Gastrocnemius medialis (tissue), 4 donors: Measurements from ENCODE around the gene ACTA2.

Experiments
- POLR2A ChIP-seq, 2 donors: fragments of 450-650 bp; IDR thresholded peaks; one replicate each; pipeline ENCODE4 v1.6.1; 2017; ENCODE audit warnings: antibody characterized with exemption in 2 of 2, mild to moderate bottlenecking in 2 of 2, moderate library complexity in 2 of 2
- TF ChIP-seq, protein P1 (sequence below), 5 experiments: fragments of 450-650 bp in 3 of 5; fragments of 200-600 bp in 2 of 5; sonication (generic) in 2 of 5; IDR thresholded peaks in 4 of 5; conservative IDR thresholded peaks in 1 of 5; 1 replicate in 4 of 5; 2 replicates in 1 of 5; pipeline ENCODE4 v1.5.1; 2016 to 2019; ENCODE audit warnings: antibody characterized with exemption in 5 of 5, mild to moderate bottlenecking in 3 of 5, moderate library complexity in 3 of 5

DNA sequence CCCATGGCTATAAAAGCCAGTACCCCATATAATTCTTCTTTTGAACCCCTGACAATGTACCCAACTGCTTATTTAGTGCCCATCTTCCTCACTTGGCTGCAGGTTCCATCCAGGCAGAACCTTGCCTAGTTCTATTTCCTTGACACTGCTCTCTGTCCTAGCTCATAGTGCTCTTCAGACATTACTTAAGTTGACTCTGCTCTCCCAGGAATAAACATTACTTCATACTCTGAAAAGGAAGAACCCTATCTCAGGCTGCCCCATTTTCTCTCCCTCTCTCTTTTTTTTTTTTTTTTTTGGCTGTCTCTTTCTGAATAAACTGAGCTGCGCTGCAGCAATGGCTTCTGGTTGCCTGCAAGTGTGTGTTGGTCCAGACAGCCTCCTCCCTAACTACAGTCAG lies 21.0 kb downstream of the ACTA2 start:
- no peak for TF ChIP-seq POLR2A (IDR thresholded peaks at IDR 0.05)
- TF ChIP-seq, protein P1, sequence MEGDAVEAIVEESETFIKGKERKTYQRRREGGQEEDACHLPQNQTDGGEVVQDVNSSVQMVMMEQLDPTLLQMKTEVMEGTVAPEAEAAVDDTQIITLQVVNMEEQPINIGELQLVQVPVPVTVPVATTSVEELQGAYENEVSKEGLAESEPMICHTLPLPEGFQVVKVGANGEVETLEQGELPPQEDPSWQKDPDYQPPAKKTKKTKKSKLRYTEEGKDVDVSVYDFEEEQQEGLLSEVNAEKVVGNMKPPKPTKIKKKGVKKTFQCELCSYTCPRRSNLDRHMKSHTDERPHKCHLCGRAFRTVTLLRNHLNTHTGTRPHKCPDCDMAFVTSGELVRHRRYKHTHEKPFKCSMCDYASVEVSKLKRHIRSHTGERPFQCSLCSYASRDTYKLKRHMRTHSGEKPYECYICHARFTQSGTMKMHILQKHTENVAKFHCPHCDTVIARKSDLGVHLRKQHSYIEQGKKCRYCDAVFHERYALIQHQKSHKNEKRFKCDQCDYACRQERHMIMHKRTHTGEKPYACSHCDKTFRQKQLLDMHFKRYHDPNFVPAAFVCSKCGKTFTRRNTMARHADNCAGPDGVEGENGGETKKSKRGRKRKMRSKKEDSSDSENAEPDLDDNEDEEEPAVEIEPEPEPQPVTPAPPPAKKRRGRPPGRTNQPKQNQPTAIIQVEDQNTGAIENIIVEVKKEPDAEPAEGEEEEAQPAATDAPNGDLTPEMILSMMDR (IDR thresholded peaks at IDR 0.05 in 4 of 5, conservative IDR thresholded peaks at IDR 0.05 in 1 of 5), result no peak
